SH-SY5Y (cell line): ENCODE measurements around the gene KRT28.

Experiments used
- GATA2 ChIP-seq: IDR thresholded peaks from 2 replicates; pipeline ENCODE4 v1.6.1; 2011; ENCODE audit warnings: mild to moderate bottlenecking, low read depth, low read length
- GATA3 ChIP-seq: IDR thresholded peaks from 2 replicates; pipeline ENCODE4 v1.6.1; 2011; ENCODE audit warnings: low read depth, mild to moderate bottlenecking, low read length, moderate library complexity

- no peak for TF ChIP-seq GATA3
- no peak for TF ChIP-seq GATA2
These were observed 18.6 kb upstream of the KRT28 start for GRCh38 chr17:40818343-40818732.
